K562 (cell line): Measurements from ENCODE around the gene TTYH2. TPM values are rescaled to one million over a fixed set of nuclear protein-coding genes. Genes with fewer than 3 reads are reported as not detected.

Experiments used
- ATF1 ChIP-seq, 2 experiments: fragments of 450-650 bp in 1 of 2; IDR thresholded peaks; 2 replicates each; pipeline ENCODE4 v1.6.1; 2016; ENCODE audit warnings: missing compliant biosample characterization in 1 of 2, missing genetic modification characterization in 1 of 2
- CAMTA2 ChIP-seq: fragments of 250-450 bp; sonication (Bioruptor Pico); conservative IDR thresholded peaks from 2 replicates; pipeline ENCODE4 v1.5.1; 2022
- CHAMP1 ChIP-seq: fragments of 450-650 bp; IDR thresholded peaks from 2 replicates; pipeline ENCODE4 v1.6.1; 2016; ENCODE audit warnings: mild to moderate bottlenecking
- EP300 ChIP-seq: IDR thresholded peaks from 2 replicates; pipeline ENCODE4 v1.6.1; 2012; ENCODE audit warnings: low read length, improper control_type of control experiment
- FOSL1 ChIP-seq: fragments of 200-800 bp; sonication (Bioruptor generic); conservative IDR thresholded peaks from 2 replicates; pipeline ENCODE4 v1.6.1; 2016; ENCODE audit warnings: missing genetic modification characterization, missing compliant biosample characterization
- GATA2 ChIP-seq: sonication (generic); formaldehyde crosslinking; IDR thresholded peaks from 2 replicates; pipeline ENCODE4 v1.4.0; 2020; ENCODE audit warnings: mild to moderate bottlenecking, missing genetic modification reagents
- HIVEP1 ChIP-seq: fragments of 250-450 bp; sonication (Bioruptor Pico); IDR thresholded peaks from 2 replicates; pipeline ENCODE4 v1.4.0; 2020; ENCODE audit warnings: mild to moderate bottlenecking
- KAT7 ChIP-seq: sonication (generic); formaldehyde crosslinking; IDR thresholded peaks from 2 replicates; pipeline ENCODE4 v1.8.0; 2022; ENCODE audit warnings: missing genetic modification reagents, mild to moderate bottlenecking, borderline replicate concordance
- LCOR ChIP-seq: sonication (generic); formaldehyde crosslinking; IDR thresholded peaks from 2 replicates; pipeline ENCODE4 v1.8.0; 2022; ENCODE audit warnings: mild to moderate bottlenecking, missing genetic modification reagents
- MTA1 ChIP-seq: fragments of 450-650 bp; IDR thresholded peaks from 2 replicates; pipeline ENCODE4 v1.6.1; 2017; ENCODE audit warnings: borderline replicate concordance
- PATZ1 ChIP-seq: fragments of 250-450 bp; sonication (Bioruptor Pico); IDR thresholded peaks from 2 replicates; pipeline ENCODE4 v1.5.0; 2020; ENCODE audit warnings: mild to moderate bottlenecking, borderline replicate concordance
- PRPF4 ChIP-seq: fragments of 200-400 bp; formaldehyde crosslinking; IDR thresholded peaks from one replicate; pipeline ENCODE4 v1.6.1; 2017; ENCODE audit warnings: low read length, low read depth, mild to moderate bottlenecking; ENCODE audit not compliant: insufficient read depth, poor library complexity, severe bottlenecking
- SNIP1 ChIP-seq: fragments of 450-650 bp; IDR thresholded peaks from 2 replicates; pipeline ENCODE4 v1.7.1; 2017; ENCODE audit warnings: low read depth, mild to moderate bottlenecking
- TARDBP ChIP-seq: fragments of 450-650 bp; IDR thresholded peaks from 2 replicates; pipeline ENCODE4 v1.6.1; 2016
- THAP7 ChIP-seq: fragments of 250-450 bp; sonication (Bioruptor Pico); IDR thresholded peaks from 2 replicates; pipeline ENCODE4 v1.5.0; 2021
- ZBTB9 ChIP-seq: fragments of 450-650 bp; formaldehyde crosslinking; IDR thresholded peaks from 2 replicates; pipeline ENCODE4 v1.4.0; 2020; ENCODE audit warnings: mild to moderate bottlenecking, moderate library complexity
- ZNF395 ChIP-seq: fragments of 200-800 bp; sonication (Bioruptor generic); IDR thresholded peaks from 2 replicates; pipeline ENCODE4 v1.6.1; 2017; ENCODE audit warnings: missing genetic modification characterization, missing compliant biosample characterization
- ZNF436 ChIP-seq: fragments of 250-450, 450-650 bp; sonication (Bioruptor Pico); formaldehyde crosslinking; IDR thresholded peaks from 2 replicates; pipeline ENCODE4 v1.7.0; 2020; ENCODE audit warnings: mild to moderate bottlenecking
- ZNF507 ChIP-seq: conservative IDR thresholded peaks from 2 replicates; pipeline ENCODE4 v1.6.1; 2017; ENCODE audit warnings: missing genetic modification characterization, missing compliant biosample characterization
- ZNF589 ChIP-seq: fragments of 200-800 bp; sonication (Bioruptor generic); IDR thresholded peaks from 2 replicates; pipeline ENCODE4 v1.6.1; 2016; ENCODE audit warnings: low read depth, missing genetic modification characterization, missing compliant biosample characterization
- polyA plus RNA-seq, 8 experiments: library from polyadenylated mRNA; depleted of rRNA in 4 of 8; stranded (reverse) in 5 of 8; unstranded in 3 of 8; fragments of >200 nt; fragmentation: Nextera tagmentation in 2 of 8; fragmentation: Illumina TruSeq in 1 of 8; extraction: Ambion mirVana in 2 of 8; extraction: Trizol in 1 of 8; gene quantifications; 2 replicates each; pipeline versions ENCODE4 v1.2.1 to v1.2.3, GENCODE V29; 2011 to 2014; ENCODE audit warnings: inconsistent platforms in 1 of 8, missing spikeins in 1 of 8
- total RNA-seq, 7 experiments: library from RNA; depleted of rRNA in 6 of 7; stranded (reverse); fragments of >200 nt in 6 of 7; fragmentation: Illumina TruSeq in 2 of 7; extraction: Trizol in 2 of 7; gene quantifications; 2 replicates each; pipeline versions ENCODE4 v1.2.1 to v1.2.3, GENCODE V29; 2011 to 2021; ENCODE audit warnings: low replicate concordance in 1 of 7

The TTYH2 gene
- total and polyA plus RNA-seq, 9 of the 15 experiments (the other 6 are each of a cell fraction or from before 2014, with no cell fraction given): 0.03 to 2.0 (median 0.91) TPM

- TF ChIP-seq ZBTB9 (CRISPR knock-in tag) (0 out of 2 replicates have a peak, but pooled peaks have one; percentile 21), CHAMP1 (no peak), MTA1 (peak; percentile 87; the same call in 1 of the 2 replicates), ATF1 (CRISPR knock-in tag; IDR thresholded peaks at IDR 0.05) (no peak), ATF1 (tag; IDR thresholded peaks at IDR 0.05) (peak; percentile 57), TARDBP (peak; percentile 62; the same call in 1 of the 2 replicates), THAP7 (CRISPR knock-in tag) (no peak), FOSL1 (tag) (peak; percentile 100), SNIP1 (no peak), PRPF4 (no peak), ZNF395 (CRISPR knock-in tag) (peak; percentile 87), ZNF436 (CRISPR knock-in tag) (no peak), LCOR (CRISPR knock-in tag) (peak; percentile 97), PATZ1 (CRISPR knock-in tag) (no peak), GATA2 (CRISPR knock-in tag) (peak; percentile 80), CAMTA2 (CRISPR knock-in tag) (no peak), EP300 (peak; percentile 83), ZNF589 (peak; percentile 83), HIVEP1 (CRISPR knock-in tag) (no peak), ZNF507 (tag) (no peak), KAT7 (CRISPR knock-in tag) (0 out of 2 replicates have a peak, but pooled peaks have one; percentile 41)
These were observed 69.4 kb downstream of the TTYH2 start (continued) for GRCh38 chr17:74282587-74283370.
